ENCODE measurements around the gene NXPH4. TPM values are rescaled to one million over a fixed set of nuclear protein-coding genes. Genes with fewer than 3 reads are reported as not detected.

Gene NXPH4
- total RNA-seq = not detected

DNA sequence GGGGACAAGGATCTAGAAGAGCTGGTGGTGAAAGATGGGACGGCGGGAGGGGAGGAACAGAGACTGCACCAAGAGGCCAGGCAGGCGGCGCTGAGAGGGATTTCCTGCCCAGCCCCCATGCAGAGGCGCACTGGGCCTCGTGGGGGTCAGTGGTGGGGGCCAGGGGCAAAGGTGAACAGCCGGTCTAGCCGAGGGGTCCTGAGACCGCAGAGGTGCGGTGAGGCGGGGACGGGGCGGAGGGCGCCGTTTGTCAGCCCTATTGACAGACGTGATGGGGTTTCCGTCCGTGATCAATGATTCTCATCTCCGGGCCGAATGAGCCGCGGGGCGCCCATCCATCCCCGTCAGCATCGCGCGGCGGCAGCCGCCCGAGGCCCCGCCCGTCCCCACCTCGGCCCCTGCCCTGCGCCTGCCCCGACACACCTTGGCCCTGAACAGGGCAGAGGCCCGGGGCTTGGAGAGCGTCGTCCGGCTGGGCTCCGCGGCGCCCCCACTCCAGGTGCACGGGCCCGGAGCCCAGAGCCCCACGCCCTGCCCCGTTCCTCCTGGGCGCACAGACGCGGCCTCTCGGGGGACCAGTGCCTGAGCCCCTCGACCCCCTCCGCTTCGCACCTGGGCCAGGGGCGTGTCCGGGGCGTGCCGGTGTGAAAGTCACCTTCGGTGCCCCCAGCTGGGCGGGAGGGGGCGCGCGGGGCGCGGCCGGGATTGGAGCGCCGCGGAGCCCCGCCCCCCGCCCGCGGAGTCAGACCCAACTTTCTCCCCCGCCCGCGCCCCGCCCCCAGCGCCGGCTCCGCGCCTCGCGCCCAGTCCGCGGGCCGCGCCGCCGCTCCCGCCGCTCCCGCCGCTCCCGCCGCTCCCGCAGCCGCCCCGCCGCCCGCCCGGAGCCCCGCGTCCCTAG, at the start of gene NXPH4:
NXPH4 (plus strand) TSS at position 781 of the 898 bp plus-strand sequence. CDS start 176 bp downstream, outside the sequence.
- Histone ChIP-seq H3K36me3 (no peaks in the 10 kb centered on the region), H3K27ac (no peak within 1 kb of the TSS), H3K9me3 (no peaks in the 10 kb centered on the region), H3K27me3 (peaks cover 55 to 66% (median 60%) of the 10 kb centered on the region in 3 donors), H3K4me1 (peaks cover 6 to 23% of the 10 kb centered on the region in 2 donors), H3K4me3 (peak within 1 kb of the TSS; percentile 51 to 68 (median 54))
- no peak for TF ChIP-seq POLR2A (IDR thresholded peaks at IDR 0.05)
- TF ChIP-seq, protein P1, sequence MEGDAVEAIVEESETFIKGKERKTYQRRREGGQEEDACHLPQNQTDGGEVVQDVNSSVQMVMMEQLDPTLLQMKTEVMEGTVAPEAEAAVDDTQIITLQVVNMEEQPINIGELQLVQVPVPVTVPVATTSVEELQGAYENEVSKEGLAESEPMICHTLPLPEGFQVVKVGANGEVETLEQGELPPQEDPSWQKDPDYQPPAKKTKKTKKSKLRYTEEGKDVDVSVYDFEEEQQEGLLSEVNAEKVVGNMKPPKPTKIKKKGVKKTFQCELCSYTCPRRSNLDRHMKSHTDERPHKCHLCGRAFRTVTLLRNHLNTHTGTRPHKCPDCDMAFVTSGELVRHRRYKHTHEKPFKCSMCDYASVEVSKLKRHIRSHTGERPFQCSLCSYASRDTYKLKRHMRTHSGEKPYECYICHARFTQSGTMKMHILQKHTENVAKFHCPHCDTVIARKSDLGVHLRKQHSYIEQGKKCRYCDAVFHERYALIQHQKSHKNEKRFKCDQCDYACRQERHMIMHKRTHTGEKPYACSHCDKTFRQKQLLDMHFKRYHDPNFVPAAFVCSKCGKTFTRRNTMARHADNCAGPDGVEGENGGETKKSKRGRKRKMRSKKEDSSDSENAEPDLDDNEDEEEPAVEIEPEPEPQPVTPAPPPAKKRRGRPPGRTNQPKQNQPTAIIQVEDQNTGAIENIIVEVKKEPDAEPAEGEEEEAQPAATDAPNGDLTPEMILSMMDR (IDR thresholded peaks at IDR 0.05 in 4 of 5, conservative IDR thresholded peaks at IDR 0.05 in 1 of 5) = no peak
- intact Hi-C loops (cut with DNase I; ENCODE audit: low total_unique reads) (no loop called here), in situ Hi-C loops (cut with MboI; ENCODE audit: low sequenced_read_pairs in 4 of 4) (no loop called here)
- DNase-seq (no peak), ATAC-seq (no peak)

DNA sequence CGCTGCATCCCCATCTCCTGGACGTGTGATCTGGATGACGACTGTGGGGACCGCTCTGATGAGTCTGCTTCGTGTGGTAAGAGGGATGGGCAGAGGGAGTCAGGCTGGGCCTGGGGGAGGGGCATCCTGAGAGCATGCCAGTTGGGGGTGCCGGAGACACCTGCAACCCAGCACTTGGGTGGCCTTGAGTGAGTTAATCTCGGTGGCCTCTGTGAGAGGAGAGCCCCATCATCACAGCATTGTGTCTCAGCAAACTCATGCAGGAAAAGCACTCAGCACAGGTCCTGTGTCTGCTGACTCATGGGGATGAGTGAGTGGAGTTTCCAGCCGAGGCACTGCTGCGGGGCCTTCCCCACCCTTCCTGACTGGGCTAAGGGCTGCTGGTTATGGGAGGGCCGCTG, 49.6 kb upstream of the NXPH4 start:
- in situ Hi-C loops (cut with MboI; ENCODE audit: low sequenced_read_pairs in 4 of 4) = no loop called here
- no peak overlapping the region for H3K4me3 ChIP-seq
- no peaks in the 10 kb centered on the region for H3K27me3 ChIP-seq
- no peaks in the 10 kb centered on the region for H3K4me1 ChIP-seq
- DNase-seq (no peak), ATAC-seq (no peak)
- TF ChIP-seq POLR2A (IDR thresholded peaks at IDR 0.05) = no peak
- TF ChIP-seq, protein P1 (IDR thresholded peaks at IDR 0.05 in 4 of 5, conservative IDR thresholded peaks at IDR 0.05 in 1 of 5) = no peak
- no peaks in the 10 kb centered on the region for H3K36me3 ChIP-seq
- H3K27ac ChIP-seq = no peak overlapping the region
- no peaks in the 10 kb centered on the region for H3K9me3 ChIP-seq
- intact Hi-C loops (cut with DNase I; ENCODE audit: low total_unique reads) = no loop called here

DNA sequence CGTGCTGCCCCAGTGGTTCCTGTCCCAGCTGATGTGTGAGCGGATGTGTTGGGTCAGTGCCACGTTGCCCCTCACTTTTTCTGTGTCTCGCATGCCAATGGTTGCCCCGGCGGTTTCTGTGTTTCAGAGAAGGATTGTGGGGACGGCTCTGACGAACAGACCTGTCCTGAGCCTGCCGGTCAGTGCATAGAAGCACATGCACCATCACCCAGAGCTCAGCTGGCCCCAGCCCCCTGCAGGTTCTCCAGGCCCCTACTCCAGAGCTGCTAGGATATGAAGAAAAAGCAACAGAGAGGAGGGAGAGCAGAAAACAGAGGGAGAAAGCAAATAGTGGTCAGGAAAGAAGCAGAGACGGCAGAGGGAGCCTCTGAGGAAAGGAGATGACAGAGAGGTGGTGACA, 48.5 kb upstream of the NXPH4 start:
- no peaks in the 10 kb centered on the region for H3K4me1 ChIP-seq
- intact Hi-C loops (cut with DNase I; ENCODE audit: low total_unique reads) = no loop called here
- in situ Hi-C loops (cut with MboI; ENCODE audit: low sequenced_read_pairs in 4 of 4) = no loop called here
- H3K36me3 ChIP-seq = no peaks in the 10 kb centered on the region
- H3K27ac ChIP-seq = no peak overlapping the region
- no peak overlapping the region for H3K4me3 ChIP-seq
- TF ChIP-seq POLR2A (IDR thresholded peaks at IDR 0.05) = no peak
- TF ChIP-seq, protein P1 (IDR thresholded peaks at IDR 0.05 in 4 of 5, conservative IDR thresholded peaks at IDR 0.05 in 1 of 5) = no peak
- no peaks in the 10 kb centered on the region for H3K9me3 ChIP-seq
- ATAC-seq = no peak
- H3K27me3 ChIP-seq = no peaks in the 10 kb centered on the region
- DNase-seq = no peak

DNA sequence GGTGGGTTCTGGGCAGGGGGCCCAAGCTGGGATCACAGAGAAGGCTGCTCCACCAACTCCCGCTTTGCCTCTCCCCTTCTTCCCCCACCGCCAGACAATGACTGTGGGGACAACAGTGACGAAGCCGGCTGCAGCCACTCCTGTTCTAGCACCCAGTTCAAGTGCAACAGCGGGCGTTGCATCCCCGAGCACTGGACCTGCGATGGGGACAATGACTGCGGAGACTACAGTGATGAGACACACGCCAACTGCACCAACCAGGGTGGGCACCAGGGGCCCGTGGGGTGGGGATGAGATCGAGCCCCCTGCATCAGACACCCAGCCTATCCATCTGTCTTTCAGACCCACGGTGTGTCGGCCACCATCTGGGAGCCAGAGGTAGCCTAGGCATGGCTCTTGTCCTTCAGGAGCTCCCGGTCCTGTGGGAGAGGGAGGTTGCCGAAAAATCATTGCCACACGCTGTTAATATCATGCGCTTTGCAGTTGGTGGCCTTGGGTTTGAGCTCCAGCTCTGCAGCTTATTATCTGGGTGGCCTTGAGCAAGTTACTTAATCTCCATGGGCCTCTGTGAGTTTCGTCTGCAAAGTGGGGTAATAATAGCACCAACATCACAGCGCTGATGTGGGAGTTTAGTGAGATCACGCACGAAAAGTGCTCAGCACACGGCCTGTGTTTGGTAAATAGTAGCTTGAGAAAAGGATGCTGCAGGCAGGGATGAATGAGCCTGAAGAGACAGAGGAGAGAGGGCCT, 47.4 kb upstream of the NXPH4 start:
- no peaks in the 10 kb centered on the region for H3K27me3 ChIP-seq
- in situ Hi-C loops (cut with MboI; ENCODE audit: low sequenced_read_pairs in 4 of 4) = no loop called here
- DNase-seq = no peak
- intact Hi-C loops (cut with DNase I; ENCODE audit: low total_unique reads) = no loop called here
- no peaks in the 10 kb centered on the region for H3K4me1 ChIP-seq
- H3K4me3 ChIP-seq = no peak overlapping the region
- TF ChIP-seq, protein P1 (IDR thresholded peaks at IDR 0.05 in 4 of 5, conservative IDR thresholded peaks at IDR 0.05 in 1 of 5) = no peak
- no peak for TF ChIP-seq POLR2A (IDR thresholded peaks at IDR 0.05)
- no peak overlapping the region for H3K27ac ChIP-seq
- H3K9me3 ChIP-seq = no peaks in the 10 kb centered on the region
- no peak for ATAC-seq
- no peaks in the 10 kb centered on the region for H3K36me3 ChIP-seq

Measured in gastrocnemius medialis (tissue), 4 donors.